ENCODE measurements around the gene C1orf35.

GRCh38 chr1:228140724-228141225 is 37.6 kb upstream of the C1orf35 start:
- TF ChIP-seq CTCF (IDR thresholded peaks at IDR 0.05) (no peak), POLR2A (IDR thresholded peaks at IDR 0.05) (no peak)

Measured in adrenal gland (tissue), 5 donors.